C4-2B (cell line): ENCODE data around the gene SAPCD1.

Source experiments
- ZFX ChIP-seq: fragments of 450-650 bp; IDR thresholded peaks from 2 replicates; pipeline ENCODE4 v1.6.1; 2017
- TF ChIP-seq, protein P1 (sequence below): fragments of 450-650 bp; conservative IDR thresholded peaks from 2 replicates; pipeline ENCODE4 v1.5.1; 2017; ENCODE audit warnings: mild to moderate bottlenecking

DNA sequence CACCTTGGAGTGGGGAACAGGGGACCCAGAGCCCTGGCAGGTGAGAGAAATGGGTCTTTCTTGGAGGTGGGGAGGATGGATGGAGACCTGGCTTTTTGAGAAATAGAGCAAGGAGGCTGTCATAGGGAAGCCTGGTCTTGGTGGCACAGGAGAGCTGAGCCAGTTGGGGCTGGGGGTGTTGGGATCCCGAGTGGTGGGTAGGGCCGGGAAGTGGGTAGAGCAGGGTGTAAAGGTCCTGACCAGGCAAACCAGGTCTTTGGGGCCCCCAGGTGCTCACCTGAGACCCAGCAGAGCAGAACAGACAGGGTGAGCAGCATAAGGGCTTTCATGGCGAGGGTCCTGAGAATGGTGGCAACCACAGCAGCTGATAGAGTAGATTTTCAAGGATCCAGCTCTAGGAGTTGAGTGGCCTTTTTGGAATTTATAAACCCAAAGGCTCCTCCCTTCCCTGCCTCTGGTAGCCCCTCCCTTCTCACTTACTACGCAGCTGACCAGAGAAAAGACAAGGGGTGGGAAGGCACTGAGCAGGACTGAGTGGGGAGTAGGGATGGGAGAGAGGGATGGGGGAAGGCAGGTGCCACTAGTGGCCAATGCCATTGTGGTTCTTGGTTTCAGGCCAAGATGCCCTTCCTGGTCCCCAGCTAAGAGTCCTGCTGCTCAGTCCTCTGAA is 41.0 kb upstream of the SAPCD1 start, which contains the start of gene LY6G6C:
- TF ChIP-seq, protein P1, sequence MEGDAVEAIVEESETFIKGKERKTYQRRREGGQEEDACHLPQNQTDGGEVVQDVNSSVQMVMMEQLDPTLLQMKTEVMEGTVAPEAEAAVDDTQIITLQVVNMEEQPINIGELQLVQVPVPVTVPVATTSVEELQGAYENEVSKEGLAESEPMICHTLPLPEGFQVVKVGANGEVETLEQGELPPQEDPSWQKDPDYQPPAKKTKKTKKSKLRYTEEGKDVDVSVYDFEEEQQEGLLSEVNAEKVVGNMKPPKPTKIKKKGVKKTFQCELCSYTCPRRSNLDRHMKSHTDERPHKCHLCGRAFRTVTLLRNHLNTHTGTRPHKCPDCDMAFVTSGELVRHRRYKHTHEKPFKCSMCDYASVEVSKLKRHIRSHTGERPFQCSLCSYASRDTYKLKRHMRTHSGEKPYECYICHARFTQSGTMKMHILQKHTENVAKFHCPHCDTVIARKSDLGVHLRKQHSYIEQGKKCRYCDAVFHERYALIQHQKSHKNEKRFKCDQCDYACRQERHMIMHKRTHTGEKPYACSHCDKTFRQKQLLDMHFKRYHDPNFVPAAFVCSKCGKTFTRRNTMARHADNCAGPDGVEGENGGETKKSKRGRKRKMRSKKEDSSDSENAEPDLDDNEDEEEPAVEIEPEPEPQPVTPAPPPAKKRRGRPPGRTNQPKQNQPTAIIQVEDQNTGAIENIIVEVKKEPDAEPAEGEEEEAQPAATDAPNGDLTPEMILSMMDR = no peak
- TF ChIP-seq ZFX = no peak
